EH (cell line): ENCODE results near the gene POU2F1.

Experiments
- DNase-seq: peaks from one replicate; pipeline ENCODE4 v3.0.0-alpha.2; 2015; ENCODE audit warnings: low read depth

The POU2F1 gene

DNA sequence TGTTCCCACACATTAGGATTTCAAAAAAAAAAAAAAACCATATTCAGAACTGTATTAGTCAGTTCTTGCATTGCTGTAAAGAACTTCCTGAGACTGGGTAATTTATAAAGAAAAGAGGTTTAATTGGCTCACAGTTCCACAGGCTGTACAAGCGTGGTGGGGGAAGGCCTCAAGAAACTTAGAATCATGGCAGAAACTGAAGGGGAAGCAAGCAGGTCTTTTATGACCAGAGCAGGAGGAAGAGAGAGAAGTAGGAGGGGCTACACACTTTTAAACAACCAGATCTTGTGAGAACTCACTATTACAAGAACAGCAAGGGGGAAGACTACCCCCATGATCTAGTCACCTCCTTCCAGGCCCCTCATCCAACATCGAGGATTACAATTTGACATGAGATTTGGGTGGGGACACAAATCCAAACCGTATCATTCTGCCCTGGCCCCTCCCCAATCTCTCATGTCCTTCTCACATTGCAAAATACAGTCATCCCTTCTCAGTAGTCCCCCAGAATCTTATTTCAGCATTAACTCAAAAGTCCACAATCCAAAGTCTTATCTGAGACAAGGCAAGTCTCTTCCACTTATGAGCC, 51.8 kb downstream of the POU2F1 start:
- no peak for DNase-seq

DNA sequence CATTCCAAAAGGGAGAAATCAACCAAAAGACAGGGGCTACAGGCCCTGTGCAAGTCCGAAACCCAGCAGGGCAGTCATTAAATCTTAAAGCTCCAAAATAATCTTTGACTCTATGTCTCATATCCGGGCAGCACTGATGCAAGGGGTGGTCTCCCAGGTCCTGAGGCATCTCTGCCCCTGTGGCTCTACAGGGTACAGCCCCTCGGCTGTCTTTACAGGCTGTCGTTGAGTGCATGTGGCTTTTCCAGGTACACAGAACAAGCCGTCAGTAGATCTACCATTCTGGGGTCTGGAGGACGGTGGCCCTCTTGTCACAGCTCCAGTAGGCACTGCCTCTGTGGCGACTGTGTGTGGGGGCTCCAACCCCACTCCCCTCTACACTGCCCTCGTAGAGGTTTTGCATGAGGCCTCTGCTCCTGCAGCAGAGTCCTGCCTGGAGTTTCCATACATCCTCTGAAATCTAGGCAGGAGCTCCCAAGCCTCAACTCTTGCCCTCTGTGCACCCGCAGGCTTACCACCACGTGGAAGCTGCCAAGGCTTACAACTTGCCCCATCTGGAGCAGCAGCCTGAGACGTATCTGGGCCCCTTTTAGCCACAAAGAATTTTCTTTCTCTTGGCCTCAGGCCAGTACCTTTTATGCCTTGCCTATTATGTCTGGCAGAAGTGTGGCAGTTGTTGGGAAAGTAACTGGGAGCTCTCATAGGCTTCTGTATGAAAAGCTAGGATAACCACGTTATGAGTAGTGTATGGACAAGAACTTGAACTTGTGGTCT, 52.5 kb downstream of the POU2F1 start:
- DNase-seq = peak; percentile 55

DNA sequence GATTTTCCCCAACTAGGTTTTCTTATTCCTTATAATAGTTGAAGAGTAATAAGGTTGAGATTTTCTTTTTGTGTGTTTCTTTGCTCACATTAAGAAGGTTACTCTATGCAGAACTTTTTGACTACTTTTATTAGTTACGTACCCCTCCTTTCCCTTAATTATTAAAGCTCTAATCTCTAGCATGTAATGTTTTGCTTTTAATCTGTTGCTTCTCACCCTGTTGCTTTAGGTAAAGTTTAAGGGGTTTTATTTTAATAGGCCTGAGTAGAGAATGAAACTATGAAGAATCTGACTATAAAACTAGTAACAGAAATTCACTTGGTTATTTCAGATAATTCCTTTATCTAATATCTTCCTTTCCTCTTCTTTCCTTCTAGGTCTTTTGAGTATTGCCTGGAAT, 53.4 kb downstream of the POU2F1 start:
- DNase-seq = no peak

DNA sequence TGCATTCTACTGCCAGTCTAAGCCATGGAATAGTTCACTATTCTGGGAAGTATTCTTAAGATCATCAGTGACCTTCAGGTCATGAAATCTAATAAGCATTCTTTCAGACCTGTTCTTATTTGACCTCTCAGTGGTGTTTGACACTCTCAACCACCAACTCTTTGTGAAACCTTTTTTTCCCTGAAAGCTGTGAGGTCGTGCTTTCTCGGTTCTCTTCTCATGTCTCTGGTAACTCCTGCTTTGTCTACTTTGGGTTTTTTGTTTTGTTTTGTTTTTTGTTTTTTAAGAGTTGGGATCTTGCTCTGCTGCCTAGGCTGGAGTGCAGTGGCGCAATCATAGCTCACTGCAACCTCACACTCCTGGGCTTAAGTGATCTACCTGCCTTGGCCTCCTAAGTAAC, 56.3 kb downstream of the POU2F1 start:
- no peak for DNase-seq

DNA sequence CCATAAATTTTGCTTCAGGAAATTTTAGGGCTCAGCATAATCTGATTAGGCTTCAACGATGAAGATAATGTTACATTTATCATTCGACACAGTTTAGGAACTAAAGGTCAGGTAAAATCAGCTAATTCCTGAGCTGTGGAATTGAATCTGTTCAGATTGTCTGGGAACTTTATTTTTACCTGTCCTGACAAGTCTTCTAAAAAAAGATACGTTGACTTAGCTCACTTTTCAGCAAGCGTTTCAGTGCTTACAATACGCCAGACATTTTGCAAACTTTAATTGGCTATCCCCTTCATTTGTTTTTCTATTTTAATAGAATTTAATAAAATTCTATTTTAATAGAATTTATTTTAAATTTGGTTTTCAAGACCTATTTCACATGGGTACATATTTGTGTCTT, 57.8 kb downstream of the POU2F1 start:
- DNase-seq = no peak

DNA sequence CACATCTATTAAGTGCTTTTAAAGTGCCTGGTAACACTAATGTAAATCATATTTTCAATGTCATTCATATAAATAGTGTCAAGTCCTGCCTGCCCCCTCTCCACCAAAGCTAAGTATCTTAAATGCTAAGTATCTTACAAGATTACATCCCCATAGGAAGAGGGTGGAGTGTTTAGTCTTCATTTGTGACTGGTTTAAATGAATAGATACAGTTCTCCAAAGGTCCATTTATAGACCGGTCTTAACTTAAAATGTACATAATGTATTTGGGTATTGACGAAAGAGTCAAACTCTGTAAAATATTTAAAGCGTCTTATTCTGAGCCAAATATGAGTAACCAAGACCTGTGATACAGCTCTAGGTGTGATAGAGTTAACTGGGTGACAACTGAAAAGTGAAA, 60.2 kb downstream of the POU2F1 start:
- no peak for DNase-seq

DNA sequence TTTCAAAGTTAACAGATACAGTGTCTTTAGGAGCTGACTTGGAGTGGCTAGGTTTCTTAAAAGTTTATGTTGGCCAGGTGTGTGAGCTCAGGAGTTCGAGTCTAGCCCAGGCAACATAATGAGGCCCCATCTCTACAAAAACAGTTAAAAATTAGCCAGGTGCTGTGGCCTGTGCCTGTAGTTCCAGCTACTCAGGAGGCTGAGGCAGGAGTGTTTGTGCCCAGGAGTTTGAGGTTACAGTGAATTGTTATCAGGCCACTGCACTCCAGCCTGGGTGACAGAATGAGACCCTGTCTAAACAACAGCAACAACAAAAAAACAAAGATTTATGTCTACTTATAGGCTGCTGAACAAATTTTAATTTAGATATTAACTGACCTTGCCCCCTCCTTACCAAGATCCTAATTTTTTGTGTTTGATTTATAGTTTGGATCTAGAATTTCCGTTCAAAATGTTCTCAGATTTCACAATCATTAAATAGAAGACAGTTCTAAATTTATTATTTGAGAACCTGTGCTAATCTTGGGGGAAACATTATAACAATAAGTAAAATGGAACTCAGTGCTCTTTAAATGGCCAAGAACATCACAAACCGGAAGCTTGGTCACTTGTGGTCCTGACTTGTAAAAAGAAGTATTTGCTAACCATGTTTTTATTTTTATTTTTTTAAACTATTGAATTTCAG, 67.8 kb downstream of the POU2F1 start:
- no peak for DNase-seq

DNA sequence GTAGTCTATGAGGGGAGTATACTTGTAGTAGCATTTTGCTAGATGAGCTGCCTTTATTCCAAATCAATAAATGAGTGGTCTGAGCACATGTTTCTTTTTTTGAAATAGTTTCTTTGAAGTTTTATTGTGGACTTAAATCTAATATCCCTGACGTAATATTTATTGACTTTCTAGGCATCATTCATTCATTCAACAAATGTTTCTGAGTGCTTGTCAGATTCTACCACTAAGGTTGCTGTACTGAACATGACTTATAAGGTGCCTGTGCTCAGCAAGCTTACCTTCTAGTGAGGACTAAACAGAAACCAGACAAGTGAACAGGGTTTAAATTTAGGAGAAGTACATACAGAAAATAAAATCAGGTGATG, 68.4 kb downstream of the POU2F1 start:
- DNase-seq = no peak

DNA sequence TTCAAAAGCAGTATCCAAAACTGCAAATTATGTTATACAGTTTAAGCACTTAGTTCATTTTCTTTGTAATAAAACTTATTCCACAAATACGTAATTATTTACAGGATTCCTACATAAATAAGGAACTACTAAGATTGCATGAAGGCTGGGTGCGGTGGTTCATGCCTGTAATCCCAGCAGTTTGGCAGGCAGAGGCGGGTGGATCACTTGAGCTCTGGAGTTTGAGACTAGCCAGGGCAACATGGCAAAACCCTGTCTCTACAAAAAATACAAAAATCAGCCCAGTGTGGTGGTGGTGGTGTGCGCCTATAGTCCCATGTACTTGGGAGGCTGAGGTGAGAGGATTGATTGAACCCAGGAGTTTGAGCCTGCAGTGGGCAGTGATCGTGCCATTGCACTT, 69.3 kb downstream of the POU2F1 start:
- no peak for DNase-seq

DNA sequence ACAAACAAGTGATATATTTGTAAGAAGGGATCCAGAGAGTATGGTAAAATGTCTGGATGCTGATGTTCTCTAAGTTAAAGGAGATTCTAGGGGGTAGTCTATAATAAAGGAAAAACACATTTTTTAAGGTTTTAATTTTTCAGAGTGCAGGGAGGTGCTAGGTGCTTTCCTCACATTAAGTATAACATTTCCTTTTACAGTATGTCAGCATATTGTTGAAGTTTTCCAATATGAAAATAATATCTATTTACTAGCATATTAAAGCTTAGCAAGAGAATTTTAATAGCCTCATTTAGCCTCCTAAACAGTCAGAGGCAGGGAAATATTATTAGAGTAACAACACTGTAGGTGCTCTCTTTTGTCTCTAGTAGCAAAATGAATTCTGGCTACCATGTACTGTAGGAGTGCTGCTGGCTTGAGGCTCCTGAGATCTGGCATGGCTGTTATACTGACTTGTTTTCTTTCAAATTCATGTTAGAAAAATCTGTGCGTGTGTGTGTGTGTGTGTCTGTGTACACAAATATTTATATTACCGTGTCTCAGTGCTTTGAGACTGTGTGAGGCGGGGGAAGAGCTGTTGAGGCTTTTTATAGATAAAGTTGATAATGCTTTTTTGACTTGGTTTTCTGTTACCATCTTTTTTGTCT, 71.0 kb downstream of the POU2F1 start:
- no peak for DNase-seq

DNA sequence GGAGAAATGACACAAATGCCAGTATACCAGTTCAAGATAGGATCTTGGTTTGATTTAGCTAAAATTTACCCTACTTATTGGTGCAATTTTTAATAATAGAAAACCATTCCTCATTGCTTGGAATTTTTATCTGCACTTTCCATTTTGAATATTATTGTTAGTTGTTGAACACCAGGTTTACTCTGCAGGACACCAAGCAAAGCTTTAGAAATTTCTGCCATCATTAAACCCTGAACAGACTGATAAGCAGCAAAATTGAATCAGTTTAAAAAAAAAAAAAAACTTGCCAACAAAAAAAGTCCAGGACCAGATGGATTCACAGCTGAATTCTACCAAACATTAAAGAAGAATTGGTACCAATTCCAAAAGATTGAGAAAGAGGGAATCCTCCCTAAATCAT, 71.5 kb downstream of the POU2F1 start:
- DNase-seq = no peak

DNA sequence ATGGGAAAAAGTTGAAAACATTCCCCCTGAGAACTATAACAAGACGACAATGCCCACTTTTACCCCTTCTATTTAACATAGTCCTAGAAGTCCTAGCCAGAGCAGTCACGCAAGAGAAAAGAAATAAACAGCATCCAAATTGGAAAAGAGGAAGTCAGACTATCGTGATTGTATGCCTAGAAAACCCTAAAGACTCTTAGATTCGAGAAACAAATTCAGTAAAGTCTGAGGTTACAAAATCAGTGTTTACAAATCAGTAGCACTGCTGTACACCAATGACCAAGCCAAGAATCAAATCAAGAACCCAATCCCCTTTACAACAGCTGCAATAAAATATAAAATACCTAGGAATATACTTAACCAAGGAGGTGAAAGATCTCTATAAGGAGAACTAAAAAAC, 72.4 kb downstream of the POU2F1 start:
- DNase-seq = no peak

DNA sequence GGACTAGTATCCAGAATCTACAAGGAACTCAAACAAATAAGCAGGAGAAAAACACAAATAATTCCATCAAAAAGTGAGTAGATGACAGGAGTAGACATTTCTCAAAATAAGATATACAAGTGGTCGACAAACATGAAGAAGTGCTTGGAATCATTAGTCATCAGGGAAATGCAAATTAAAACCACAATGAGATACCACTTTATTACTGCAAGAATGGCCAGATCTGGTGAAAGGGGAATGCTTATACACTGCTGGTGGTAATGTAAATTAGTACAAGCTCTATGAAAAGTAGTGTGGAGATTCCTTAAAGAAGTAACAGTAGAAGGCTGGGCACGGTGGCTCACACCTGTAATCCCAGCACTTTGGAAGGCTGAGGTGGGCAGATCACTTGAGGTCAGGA, 73.8 kb downstream of the POU2F1 start:
- peak; percentile 47 for DNase-seq

DNA sequence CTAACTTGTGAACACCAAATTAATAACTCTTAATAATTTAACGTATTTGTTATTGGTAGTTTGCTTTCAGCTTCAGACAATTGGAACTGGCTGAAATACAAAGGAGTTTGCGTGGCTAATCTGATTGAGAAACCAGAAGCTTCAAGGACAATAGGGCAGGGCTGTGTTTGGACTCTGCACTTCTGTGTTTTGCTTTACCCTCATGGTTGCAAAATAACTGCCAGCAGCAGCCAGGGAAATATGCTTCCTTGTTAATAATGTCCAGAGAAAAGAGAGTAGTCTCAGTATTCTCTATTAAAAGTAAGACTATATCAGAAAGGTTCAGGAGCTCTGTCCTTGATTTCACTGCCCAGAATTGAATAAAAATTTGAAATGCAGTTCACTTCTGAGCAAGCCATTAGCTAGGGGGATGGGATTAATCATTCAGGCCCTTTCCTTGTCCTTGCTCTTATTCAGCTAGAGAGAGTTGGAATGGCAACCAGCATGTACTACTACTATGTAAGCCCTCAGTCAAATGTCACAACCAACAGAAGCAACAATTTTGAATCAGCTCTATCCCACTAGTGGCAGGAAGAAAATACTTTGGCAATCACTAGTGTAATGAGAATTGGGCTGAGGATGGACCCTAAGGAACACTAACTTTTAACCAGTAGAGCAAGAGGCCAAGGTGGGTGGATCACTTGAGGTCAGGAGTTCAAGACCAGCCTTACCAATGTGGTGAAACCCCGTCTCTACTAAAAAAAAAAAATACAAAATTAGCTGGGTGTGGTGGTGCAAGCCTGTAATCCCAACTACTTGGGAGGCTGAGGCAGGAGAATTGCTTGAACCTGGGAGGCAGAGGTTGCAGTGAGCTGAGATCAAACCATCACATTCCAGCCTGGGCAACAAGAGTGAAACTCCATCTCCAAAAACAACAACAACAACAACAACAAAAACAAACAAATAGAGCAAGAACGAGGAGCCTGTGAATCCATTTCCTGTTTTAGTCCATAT, 76.8 kb downstream of the POU2F1 start:
- no peak for DNase-seq

DNA sequence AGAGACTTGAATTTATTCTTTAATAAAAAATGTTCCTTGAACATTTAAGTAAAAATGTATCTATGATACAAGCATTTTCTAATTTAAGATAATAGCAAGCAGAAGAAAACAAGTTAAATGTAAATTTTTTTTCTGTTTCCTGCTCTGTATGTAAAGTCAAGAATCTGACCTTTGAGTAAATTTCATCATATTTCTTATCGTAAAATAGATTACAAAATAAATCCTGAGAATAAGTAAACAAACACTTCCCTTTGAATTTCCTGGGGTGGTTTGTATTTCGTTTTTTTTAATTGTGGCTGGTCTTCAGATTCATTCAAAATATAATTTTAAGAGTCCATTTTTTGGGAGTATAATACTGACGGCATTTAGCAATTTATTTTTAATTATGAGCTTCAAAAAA, 77.6 kb downstream of the POU2F1 start:
- no peak for DNase-seq

DNA sequence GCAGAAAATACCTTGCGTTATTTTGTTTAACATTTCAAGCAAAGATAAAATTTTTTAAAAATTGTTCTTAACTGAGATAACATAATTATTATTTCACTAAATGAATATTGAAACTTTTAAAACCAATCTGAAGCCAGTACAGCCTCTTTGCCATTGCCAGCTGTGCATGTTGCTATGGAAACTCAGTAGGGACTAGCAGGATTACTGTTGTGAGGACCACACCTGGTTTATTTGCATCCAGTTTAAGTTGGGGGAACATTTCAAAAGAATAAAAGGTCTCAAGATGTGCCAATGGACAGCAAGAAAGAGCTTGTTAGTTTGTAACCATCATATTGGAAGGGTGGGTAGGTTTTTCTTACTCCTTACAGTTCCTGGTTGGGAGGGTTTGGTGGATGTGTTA, 80.7 kb downstream of the POU2F1 start:
- no peak for DNase-seq

DNA sequence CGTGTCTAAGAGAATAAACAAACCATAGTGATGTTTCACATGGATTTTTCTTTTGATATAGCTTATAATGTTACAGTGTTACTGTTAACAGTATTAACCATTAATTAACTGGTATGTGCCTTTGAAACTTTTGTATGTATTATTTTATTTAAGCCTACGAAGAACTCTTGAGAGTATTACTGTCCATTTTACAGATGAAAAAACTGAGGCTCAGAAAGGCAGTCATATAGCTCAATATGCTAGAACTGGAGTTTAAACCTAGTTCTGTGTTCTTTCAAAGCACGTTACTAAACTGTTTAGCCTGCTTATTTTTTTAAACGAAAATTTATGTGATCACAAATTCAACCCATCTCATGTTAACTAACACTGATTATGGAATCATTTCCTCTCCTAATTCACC, 83.5 kb downstream of the POU2F1 start:
- no peak for DNase-seq

DNA sequence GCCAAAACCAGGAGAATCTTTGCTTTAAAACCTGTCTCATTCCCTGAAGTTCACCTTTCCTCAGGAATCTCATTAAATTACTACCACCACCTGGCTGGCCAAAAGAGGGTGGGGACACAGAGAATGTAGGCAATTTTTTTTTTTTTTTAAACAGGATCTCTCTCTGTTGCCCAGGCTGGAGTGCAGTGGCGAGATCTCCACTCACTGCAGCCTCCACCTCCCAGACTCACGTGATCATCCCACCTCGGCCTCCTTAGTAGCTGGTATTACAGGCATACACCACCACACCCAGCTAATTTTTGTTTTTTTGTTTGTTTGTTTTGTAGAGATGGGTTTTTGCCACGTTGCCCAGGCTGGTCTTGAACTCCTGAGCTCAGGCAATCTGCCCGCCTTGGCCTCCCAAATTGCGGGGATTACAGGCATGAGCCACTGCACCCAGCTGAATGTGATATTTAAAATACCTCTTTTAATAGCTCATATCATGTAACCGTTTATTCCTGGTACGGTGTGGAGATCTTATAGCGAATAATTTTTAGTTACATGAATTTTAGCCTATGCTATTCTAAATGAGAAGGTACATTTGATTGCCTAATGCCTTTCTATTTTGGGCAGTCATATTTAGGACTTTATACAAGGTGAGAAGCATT, 84.5 kb downstream of the POU2F1 start:
- DNase-seq = no peak

DNA sequence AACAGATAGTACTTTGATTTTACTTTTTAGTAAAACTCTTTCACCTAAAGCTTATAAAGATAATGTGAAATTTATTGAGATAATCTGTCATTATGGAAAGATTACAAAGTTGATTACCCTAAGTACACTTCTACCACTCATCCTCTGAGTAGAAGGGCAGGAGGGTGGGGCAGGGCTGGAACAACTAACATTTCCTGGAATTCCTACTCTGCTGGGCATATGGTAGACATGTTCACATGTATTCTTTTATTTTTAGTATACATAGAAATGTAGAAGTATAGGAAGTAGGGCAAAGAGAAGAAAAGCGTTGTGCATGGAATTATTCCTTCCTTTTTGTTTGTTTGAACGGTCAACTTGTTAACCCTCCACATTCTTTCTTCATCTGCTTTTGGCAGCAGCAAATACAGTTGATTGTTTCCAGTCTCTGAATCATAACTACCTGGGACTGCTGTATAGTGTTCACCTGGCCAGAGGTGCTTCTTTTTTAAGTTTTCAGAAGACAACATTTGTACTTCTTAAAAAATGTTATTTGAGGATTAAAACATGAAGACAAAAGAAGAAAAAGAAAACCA, 85.1 kb downstream of the POU2F1 start:
- no peak for DNase-seq

DNA sequence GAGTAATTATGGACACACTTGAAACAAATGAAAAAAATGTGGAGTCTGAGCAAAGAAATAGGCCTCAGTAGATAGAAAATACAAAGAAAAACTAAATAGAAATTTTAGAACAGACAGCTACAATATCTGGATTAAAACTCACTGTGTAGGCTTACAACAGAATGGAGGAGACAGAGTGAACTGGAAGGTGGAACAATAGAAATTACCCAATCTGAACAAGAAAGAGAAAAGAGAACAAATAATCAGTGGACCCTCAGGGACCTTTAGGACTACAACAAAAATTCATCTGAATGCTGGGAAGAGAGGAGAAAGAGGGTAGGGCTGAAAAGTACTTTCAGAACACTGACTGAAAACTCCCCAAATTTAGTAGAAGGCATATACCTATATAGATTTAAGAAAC, 90.0 kb downstream of the POU2F1 start:
- DNase-seq = no peak

DNA sequence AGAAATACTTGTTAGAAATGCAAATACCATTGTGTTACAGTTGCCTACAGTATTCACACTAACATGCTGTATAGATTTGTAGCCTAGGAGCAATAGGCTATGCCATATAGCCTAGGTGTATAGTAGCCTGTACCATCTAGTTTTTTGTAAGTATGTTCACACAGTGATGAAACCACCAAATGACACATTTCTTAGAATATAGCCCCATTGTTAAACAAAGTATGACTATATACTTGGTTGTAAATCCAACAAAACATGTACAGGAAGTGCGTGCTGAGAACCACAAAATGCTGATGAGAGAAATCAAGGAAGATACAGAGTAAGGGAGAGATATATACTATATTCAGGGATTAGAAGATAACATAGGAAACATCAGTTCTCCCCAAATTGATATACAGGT, 92.2 kb downstream of the POU2F1 start:
- no peak for DNase-seq
